Measurements from ENCODE around the gene R3HDML. TPM values are rescaled to one million over a fixed set of nuclear protein-coding genes. Genes with fewer than 3 reads are reported as not detected.

Gene R3HDML
- total and polyA plus RNA-seq, 2 of the 13 experiments (the other 11 are each of a cell fraction or from before 2014, with no cell fraction given): not detected

- TF ChIP-seq ATF4 (CRISPR knock-in tag; IDR thresholded peaks at IDR 0.05): peak in 1 of 2 experiments; percentile 75; a peak in 2 of 4 replicates
- peak; percentile 49 for TF ChIP-seq ZNF547 (CRISPR knock-in tag; IDR thresholded peaks at IDR 0.05)
- peak; percentile 72; the same call in 1 of the 2 replicates for TF ChIP-seq CAMTA2 (CRISPR knock-in tag; IDR thresholded peaks at IDR 0.05; ENCODE audit: borderline replicate concordance)
- no peak for TF ChIP-seq TBX3 (IDR thresholded peaks at IDR 0.05; ENCODE audit: borderline replicate concordance)
- no peak for TF ChIP-seq MBNL3 (CRISPR knock-in tag; conservative IDR thresholded peaks at IDR 0.05)
- 0 out of 2 replicates have a peak, but pooled peaks have one; percentile 95 for TF ChIP-seq THYN1 (CRISPR knock-in tag; IDR thresholded peaks at IDR 0.05; ENCODE audit: borderline replicate concordance, low read depth)
- TF ChIP-seq TRAFD1 (CRISPR knock-in tag; IDR thresholded peaks at IDR 0.05; ENCODE audit: borderline replicate concordance): peak; percentile 96
- TF ChIP-seq IRX3 (CRISPR knock-in tag; IDR thresholded peaks at IDR 0.05; ENCODE audit: borderline replicate concordance, low read depth): no peak
- TF ChIP-seq HCFC1 (IDR thresholded peaks at IDR 0.05; ENCODE audit: low read depth, low read length): no peak
- no peak for TF ChIP-seq TMF1 (CRISPR knock-in tag; IDR thresholded peaks at IDR 0.05; ENCODE audit: low read depth)
- peak; percentile 71 for TF ChIP-seq ARID5B (CRISPR knock-in tag; IDR thresholded peaks at IDR 0.05)
- no peak for TF ChIP-seq NFE2L1 (CRISPR knock-in tag; IDR thresholded peaks at IDR 0.05; ENCODE audit: borderline replicate concordance)
- peak; percentile 90 for TF ChIP-seq ZBTB26 (CRISPR knock-in tag; IDR thresholded peaks at IDR 0.05; ENCODE audit: borderline replicate concordance)
Measured at GRCh38 chr20:44392776-44393607, 56.1 kb downstream of the R3HDML start (continued).

All from HepG2 (cell line).